Lower leg skin (tissue), 4 donors: ENCODE results near the gene GPATCH11. TPM values are rescaled to one million over a fixed set of nuclear protein-coding genes. Genes with fewer than 3 reads are reported as not detected.

Experiments
- DNase-seq, 2 donors: peaks; one replicate each; pipeline ENCODE4 v3.0.0-alpha.2; 2019; ENCODE audit warnings: low spot score in 2 of 2
- H3K4me3 ChIP-seq: fragments of 200-600 bp; sonication (generic); 2 replicates; pipeline ENCODE4 v1.5.1; 2017; ENCODE audit warnings: mild to moderate bottlenecking, low read depth; ENCODE audit not compliant: poor library complexity, severe bottlenecking
- CTCF ChIP-seq, 3 donors: fragments of 450-650 bp; IDR thresholded peaks; one replicate each; pipeline ENCODE4 v1.5.1; 2016; ENCODE audit warnings: antibody characterized with exemption in 3 of 3, mild to moderate bottlenecking in 3 of 3, moderate library complexity in 2 of 3
- POLR2A ChIP-seq, 2 donors: fragments of 450-650 bp; IDR thresholded peaks; one replicate each; pipeline ENCODE4 v1.6.1; 2016 to 2017; ENCODE audit warnings: antibody characterized with exemption in 2 of 2, mild to moderate bottlenecking in 1 of 2, moderate library complexity in 1 of 2
- WGBS, 2 donors: methylation state at CpG; one replicate each; pipeline ENCODE4 v1.1.5; 2018; 5-methylcytosine and 5-hydroxymethylcytosine counted together
- intact Hi-C: fragments of 100-400 bp; cut with DNase I; formaldehyde crosslinking; loops from one replicate; pipeline ENCODE4 v1.15.0; 2023; ENCODE audit warnings: low total_unique reads
- total RNA-seq, 4 donors: library from RNA; depleted of rRNA; stranded (reverse); fragments of >200 nt; gene quantifications; one replicate each; pipeline ENCODE4 v1.1.0, GENCODE V29; 2016

GPATCH11 gene
- total RNA-seq, 4 donors from 2014 or later, result 5.4 to 7.6 (median 6.7) TPM

DNA sequence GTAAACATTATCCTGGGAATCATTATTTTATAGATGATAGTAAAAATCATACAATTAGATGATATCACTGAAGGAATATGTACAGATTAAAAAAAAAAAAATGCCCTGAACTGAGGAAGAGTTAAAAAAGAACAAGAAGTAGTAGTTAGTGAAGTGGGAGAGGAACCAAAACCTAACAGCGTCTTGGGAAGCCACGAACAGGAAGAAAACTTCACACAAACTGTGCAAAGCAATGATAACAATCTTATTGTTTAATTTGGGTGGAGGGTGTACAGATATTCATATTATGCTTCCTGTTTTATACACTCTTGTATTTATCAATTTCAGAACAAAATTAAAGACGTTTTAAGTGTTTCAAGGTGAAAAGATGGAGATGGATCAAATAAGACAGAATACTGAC lies 3.6 kb upstream of the GPATCH11 start:
- intact Hi-C loops, result no loop called here
- no peak for DNase-seq
- WGBS, 2 donors, result 43 to 46% methylated on average over 3 of the region's 3 CpGs
- no peak overlapping the region for H3K4me3 ChIP-seq
- TF ChIP-seq CTCF (IDR thresholded peaks at IDR 0.05) (no peak), POLR2A (IDR thresholded peaks at IDR 0.05) (no peak)

GRCh38 chr2:37084797-37085196 lies 479 bp downstream of the GPATCH11 start:
- intact Hi-C loops, result no loop called here
- H3K4me3 ChIP-seq, result peak overlapping the region; percentile 87
- TF ChIP-seq CTCF (IDR thresholded peaks at IDR 0.05) (no peak), POLR2A (IDR thresholded peaks at IDR 0.05) (no peak)
- no peak for DNase-seq
- WGBS, 2 donors, result 2% methylated on average over 10 of the region's 10 CpGs

- TF ChIP-seq POLR2A (IDR thresholded peaks at IDR 0.05) (no peak), CTCF (IDR thresholded peaks at IDR 0.05) (no peak)
- 79 to 88% methylated on average over 1 of the region's 1 CpG for WGBS, 2 donors
- intact Hi-C loops, result no loop called here
- DNase-seq, result no peak
- no peak overlapping the region for H3K4me3 ChIP-seq
Observed at GRCh38 chr2:37085731-37086147, 1.4 kb downstream of the GPATCH11 start.

DNA sequence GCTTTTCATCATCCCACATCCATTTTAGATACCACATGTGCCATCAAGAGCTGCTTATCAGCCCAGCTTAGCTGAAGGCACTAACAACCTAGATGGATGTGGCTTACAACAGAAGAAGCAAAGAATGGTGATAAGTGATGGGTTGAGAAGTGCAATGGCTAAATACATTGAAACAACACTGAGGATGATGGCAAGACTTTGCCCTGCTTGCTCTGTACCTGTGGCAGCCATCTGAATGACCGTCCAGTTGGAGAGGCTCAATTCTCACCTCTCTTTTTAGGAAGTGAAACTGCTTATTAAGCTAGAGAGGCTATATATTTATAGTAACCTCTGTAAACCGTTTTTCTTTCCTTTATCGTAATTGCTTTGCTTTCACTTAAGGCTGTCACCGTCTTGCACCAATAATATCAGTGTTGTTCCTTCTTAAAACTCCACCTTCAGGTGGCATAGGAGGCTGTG lies 5.7 kb downstream of the GPATCH11 start:
- no peak for DNase-seq
- WGBS, 2 donors, result 83 to 85% methylated on average over 4 of the region's 4 CpGs
- H3K4me3 ChIP-seq, result no peak overlapping the region
- TF ChIP-seq POLR2A (IDR thresholded peaks at IDR 0.05) (no peak), CTCF (IDR thresholded peaks at IDR 0.05) (no peak)
- intact Hi-C loops, result no loop called here

DNA sequence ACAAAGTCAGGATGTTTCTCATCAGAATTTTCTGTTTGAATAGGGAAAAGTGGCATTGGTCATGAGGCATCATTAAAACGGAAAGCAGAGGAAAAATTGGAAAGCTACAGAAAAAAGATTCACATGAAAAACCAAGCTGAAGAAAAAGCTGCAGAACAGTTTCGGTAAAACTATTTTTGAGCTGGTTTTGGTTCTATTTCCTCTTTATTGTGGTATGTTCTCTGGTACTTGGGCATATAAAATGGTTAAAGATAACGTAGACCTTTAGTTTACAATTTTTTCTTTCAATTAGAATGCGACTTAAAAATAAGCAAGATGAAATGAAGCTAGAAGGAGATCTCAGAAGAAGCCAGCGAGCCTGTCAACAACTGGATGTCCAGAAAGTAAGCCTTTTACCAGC lies 7.6 kb downstream of the GPATCH11 start:
- 78 to 83% methylated on average over 5 of the region's 5 CpGs for WGBS, 2 donors
- TF ChIP-seq CTCF (IDR thresholded peaks at IDR 0.05) (no peak), POLR2A (IDR thresholded peaks at IDR 0.05) (no peak)
- intact Hi-C loops, result no loop called here
- no peak overlapping the region for H3K4me3 ChIP-seq
- DNase-seq, result no peak

DNA sequence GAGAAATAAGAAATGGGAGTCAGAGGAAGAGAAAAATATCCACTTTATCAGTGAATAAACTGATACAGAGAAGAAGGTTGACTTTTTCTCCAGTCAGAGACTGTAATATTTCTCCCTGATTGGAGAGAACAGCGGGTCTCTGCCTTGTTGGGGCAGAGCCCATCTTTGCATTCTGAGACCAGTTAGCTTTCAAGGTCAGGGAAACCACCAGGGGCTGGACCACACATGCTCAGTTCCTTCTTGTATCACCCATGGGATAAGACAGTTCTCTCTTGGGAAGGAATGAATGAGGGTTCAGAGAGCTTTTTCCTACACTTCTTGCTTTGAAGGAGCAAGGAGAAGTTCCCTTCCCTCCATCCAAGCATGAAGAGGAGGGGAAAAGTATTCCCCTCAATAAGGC lies 12.2 kb downstream of the GPATCH11 start:
- DNase-seq, result no peak
- WGBS, 2 donors, result 96 to 97% methylated on average over 1 of the region's 1 CpG
- no peak for TF ChIP-seq POLR2A (IDR thresholded peaks at IDR 0.05)
- TF ChIP-seq CTCF (IDR thresholded peaks at IDR 0.05), result no peak
- intact Hi-C loops, result no loop called here
- H3K4me3 ChIP-seq, result no peak overlapping the region
